Caco-2 (cell line): ENCODE data around the gene ZNF705A. TPM values are rescaled to one million over a fixed set of nuclear protein-coding genes. Genes with fewer than 3 reads are reported as not detected.
"Not testable (repeated sequence)": the region's sequence is repeated elsewhere in the genome, so short reads cannot be mapped to it uniquely, and the experiment has no call there.

Experiments used
- BruUV-seq: library from RNA; stranded (reverse); fragments of 400-500 nt; replicated peaks from 2 replicates; lab custom pipeline; 2021; lab: Mats Ljungman, UMichigan
- CTCF ChIA-PET: fragments of 300-600 bp; sonication (Branson Sonifier 250); formaldehyde crosslinking; loops from one replicate; lab custom pipeline; 2022; ENCODE audit warnings: antibody characterized with exemption; lab: Charles Lee
- POLR2A ChIA-PET: fragments of 300-600 bp; sonication (Branson Sonifier 250); formaldehyde crosslinking; loops from one replicate; lab custom pipeline; 2022; ENCODE audit warnings: antibody characterized with exemption; lab: Charles Lee
- DNase-seq, 2 experiments: peaks; one replicate each; pipeline versions ENCODE4 v3.0.0 to v3.0.0-alpha.2; 2020 to 2022
- H3K27me3 ChIP-seq: replicated peaks from 2 replicates; pipeline ENCODE4 v1.6.0; 2011; ENCODE audit warnings: low read length; ENCODE audit not compliant: control insufficient read depth, insufficient read depth
- H3K36me3 ChIP-seq: 2 replicates; pipeline ENCODE4 v1.5.1; 2011; ENCODE audit warnings: low read length; ENCODE audit not compliant: control insufficient read depth, insufficient read depth
- H3K4me1 ChIP-seq: fragments of 250-450 bp; sonication (Bioruptor Pico); 2 replicates; pipeline ENCODE4 v1.5.1; 2020; ENCODE audit warnings: mild to moderate bottlenecking
- H3K4me3 ChIP-seq: 2 replicates; pipeline ENCODE4 v1.5.1; 2011; ENCODE audit warnings: low read depth, mild to moderate bottlenecking, control low read depth, low read length
- H3K9me3 ChIP-seq: fragments of 250-450 bp; sonication (Bioruptor Pico); 2 replicates; pipeline ENCODE4 v1.5.1; 2020; ENCODE audit warnings: mild to moderate bottlenecking, moderate library complexity
- H3K27ac Mint-ChIP-seq: one replicate; pipeline ENCODE4 v1.8.0; 2022; ENCODE audit warnings: mixed read lengths; ENCODE audit not compliant: unreplicated experiment
- H3K27me3 Mint-ChIP-seq: one replicate; pipeline ENCODE4 v1.8.0; 2022; ENCODE audit warnings: mixed read lengths; ENCODE audit not compliant: insufficient read depth, unreplicated experiment
- H3K36me3 Mint-ChIP-seq: one replicate; pipeline ENCODE4 v1.8.0; 2022; ENCODE audit warnings: mild to moderate bottlenecking, mixed read lengths; ENCODE audit not compliant: insufficient read depth, unreplicated experiment
- H3K4me1 Mint-ChIP-seq: one replicate; pipeline ENCODE4 v1.8.0; 2022; ENCODE audit warnings: low read depth, mixed read lengths; ENCODE audit not compliant: unreplicated experiment
- H3K4me3 Mint-ChIP-seq: one replicate; pipeline ENCODE4 v1.8.0; 2022; ENCODE audit warnings: mild to moderate bottlenecking, moderate library complexity, mixed read lengths; ENCODE audit not compliant: unreplicated experiment
- H3K9me3 Mint-ChIP-seq: one replicate; pipeline ENCODE4 v1.8.0; 2022; ENCODE audit warnings: mixed read lengths; ENCODE audit not compliant: unreplicated experiment
- intact Hi-C: fragments of 100-400 bp; cut with micrococcal nuclease; formaldehyde crosslinking; loops from one replicate; pipeline ENCODE4 v1.10.0; 2022; ENCODE audit not compliant: unreplicated experiment
- total RNA-seq: library from RNA; stranded (reverse); gene quantifications from 2 replicates; pipeline ENCODE4 v1.2.3, GENCODE V29; 2022
- TF ChIP-seq, protein P1 (sequence below), 2 experiments: fragments of 200-600 bp in 1 of 2; IDR thresholded peaks; 1 replicate in 1 of 2; 2 replicates in 1 of 2; pipeline versions ENCODE4 v1.5.1 to v1.8.0; 2011 to 2022; ENCODE audit warnings: antibody characterized with exemption in 1 of 2, control low read depth in 1 of 2, inconsistent platforms in 1 of 2, low read depth in 1 of 2, low read length in 1 of 2, mild to moderate bottlenecking in 1 of 2, moderate library complexity in 1 of 2; ENCODE audit not compliant: insufficient read depth in 1 of 2, severe bottlenecking in 1 of 2, unreplicated experiment in 1 of 2

Gene ZNF705A
- total RNA-seq, 1 experiment from 2014 or later, result not detected

DNA sequence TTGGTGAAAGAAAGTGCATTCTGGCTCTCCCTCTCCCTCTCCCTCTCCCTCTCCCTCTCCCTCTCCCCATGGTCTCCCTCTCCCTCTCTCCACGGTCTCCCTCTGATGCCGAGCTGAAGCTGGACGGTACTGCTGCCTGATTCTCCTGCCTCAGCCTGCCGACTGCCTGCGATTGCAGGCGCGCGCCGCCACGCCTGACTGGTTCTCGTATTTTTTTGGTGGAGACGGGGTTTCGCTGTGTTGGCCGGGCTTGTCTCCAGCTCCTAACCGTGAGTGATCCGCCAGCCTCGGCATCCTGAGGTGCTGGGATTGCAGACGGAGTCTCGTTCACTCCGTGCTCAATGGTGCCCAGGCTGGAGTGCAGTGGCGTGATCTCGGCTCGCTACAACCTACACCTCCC, 26.5 kb downstream of the ZNF705A start:
- H3K9me3 Mint-ChIP-seq, H3K36me3 ChIP-seq, CTCF ChIA-PET, BruUV-seq, intact Hi-C loops, H3K9me3 ChIP-seq, DNase-seq, H3K4me1 ChIP-seq, H3K4me3 Mint-ChIP-seq, H3K4me3 ChIP-seq, H3K27me3 ChIP-seq, H3K36me3 Mint-ChIP-seq, POLR2A ChIA-PET, H3K27me3 Mint-ChIP-seq, H3K27ac Mint-ChIP-seq, H3K4me1 Mint-ChIP-seq: not testable (repeated sequence)

DNA sequence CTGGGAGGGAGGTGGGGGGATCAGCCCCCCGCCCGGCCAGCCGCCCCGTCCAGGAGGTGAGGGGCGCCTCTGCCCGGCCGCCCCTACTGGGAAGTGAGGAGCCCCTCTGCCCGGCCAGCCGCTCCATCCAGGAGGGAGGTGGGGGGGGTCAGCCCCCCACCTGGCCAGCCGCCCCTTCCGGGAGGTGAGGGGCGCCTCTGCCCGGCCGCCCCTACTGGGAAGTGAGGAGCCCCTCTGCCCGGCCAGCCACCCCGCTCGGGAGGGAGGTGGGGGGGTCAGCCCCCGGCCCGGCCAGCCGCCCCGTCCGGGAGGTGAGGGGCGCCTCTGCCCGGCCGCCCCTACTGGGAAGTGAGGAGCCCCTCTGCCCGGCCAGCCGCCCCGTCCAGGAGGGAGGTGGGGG, 27.4 kb downstream of the ZNF705A start:
- H3K36me3 ChIP-seq, H3K27ac Mint-ChIP-seq, POLR2A ChIA-PET, H3K4me1 ChIP-seq, H3K36me3 Mint-ChIP-seq, CTCF ChIA-PET, H3K9me3 Mint-ChIP-seq, H3K4me3 ChIP-seq, intact Hi-C loops, DNase-seq, H3K4me1 Mint-ChIP-seq, H3K27me3 Mint-ChIP-seq, H3K9me3 ChIP-seq, H3K27me3 ChIP-seq, BruUV-seq, H3K4me3 Mint-ChIP-seq: not testable (repeated sequence)

DNA sequence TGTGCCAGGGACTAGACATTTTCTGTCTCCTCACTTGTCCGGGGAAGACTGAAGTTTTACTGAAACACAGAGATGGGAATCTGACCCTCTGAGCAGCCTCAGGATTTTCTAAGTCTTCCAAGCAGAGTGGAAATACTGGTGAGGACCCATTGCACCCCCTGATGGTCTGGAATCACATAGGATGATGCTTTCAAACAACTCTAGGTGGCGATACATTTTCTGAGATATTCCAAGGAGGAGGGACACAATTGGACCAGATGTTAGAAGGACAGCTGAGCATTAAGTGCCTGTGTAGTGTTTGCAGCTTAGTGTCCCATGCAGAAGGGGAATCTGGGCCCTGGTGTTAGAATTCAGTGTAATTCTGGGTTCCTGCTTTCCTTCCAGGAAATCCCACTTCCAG, 31.3 kb downstream of the ZNF705A start:
- H3K4me1 ChIP-seq, POLR2A ChIA-PET, intact Hi-C loops, H3K27me3 Mint-ChIP-seq, CTCF ChIA-PET, H3K27ac Mint-ChIP-seq, H3K4me1 Mint-ChIP-seq, H3K4me3 Mint-ChIP-seq, H3K4me3 ChIP-seq, BruUV-seq, H3K9me3 ChIP-seq, DNase-seq, H3K27me3 ChIP-seq, H3K36me3 ChIP-seq, H3K36me3 Mint-ChIP-seq, H3K9me3 Mint-ChIP-seq: not testable (repeated sequence)
- TF ChIP-seq, protein P1, sequence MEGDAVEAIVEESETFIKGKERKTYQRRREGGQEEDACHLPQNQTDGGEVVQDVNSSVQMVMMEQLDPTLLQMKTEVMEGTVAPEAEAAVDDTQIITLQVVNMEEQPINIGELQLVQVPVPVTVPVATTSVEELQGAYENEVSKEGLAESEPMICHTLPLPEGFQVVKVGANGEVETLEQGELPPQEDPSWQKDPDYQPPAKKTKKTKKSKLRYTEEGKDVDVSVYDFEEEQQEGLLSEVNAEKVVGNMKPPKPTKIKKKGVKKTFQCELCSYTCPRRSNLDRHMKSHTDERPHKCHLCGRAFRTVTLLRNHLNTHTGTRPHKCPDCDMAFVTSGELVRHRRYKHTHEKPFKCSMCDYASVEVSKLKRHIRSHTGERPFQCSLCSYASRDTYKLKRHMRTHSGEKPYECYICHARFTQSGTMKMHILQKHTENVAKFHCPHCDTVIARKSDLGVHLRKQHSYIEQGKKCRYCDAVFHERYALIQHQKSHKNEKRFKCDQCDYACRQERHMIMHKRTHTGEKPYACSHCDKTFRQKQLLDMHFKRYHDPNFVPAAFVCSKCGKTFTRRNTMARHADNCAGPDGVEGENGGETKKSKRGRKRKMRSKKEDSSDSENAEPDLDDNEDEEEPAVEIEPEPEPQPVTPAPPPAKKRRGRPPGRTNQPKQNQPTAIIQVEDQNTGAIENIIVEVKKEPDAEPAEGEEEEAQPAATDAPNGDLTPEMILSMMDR (IDR thresholded peaks at IDR 0.05; ENCODE audit: insufficient read depth in 1 of 2, low read depth in 1 of 2, low read length in 1 of 2, severe bottlenecking in 1 of 2, unreplicated experiment in 1 of 2), result peak in 1 of 2 experiments; percentile 22

DNA sequence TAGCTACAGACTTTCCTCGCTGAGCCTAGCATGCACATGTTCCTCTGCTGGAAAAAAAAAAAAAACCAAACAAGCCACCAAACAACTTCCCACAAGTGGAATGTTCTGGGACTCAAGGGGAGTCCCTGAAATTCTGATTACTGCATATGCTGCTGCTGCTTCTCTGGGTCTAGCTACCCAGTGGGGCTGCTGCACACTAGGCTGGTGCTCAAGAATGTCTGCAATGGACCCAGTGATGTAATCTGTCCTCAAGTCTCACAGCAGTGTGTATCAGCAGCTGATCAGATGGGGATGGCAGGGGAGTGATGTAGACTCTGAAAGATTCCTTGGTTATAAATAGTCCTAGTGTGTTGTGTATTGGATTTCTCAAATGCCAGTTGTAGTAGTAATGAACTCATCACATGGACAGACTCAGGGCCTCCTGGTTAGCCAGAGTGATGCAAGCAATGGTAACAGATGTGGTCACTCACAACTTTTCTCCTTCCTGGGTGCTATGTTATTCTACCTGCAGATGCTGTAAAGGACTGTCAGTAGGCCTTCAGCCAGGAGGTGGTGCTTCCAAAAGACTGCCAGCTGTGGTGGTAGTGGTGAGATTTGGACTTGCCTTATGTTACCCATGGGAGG, 41.0 kb downstream of the ZNF705A start:
- intact Hi-C loops, H3K36me3 ChIP-seq, H3K4me1 Mint-ChIP-seq, H3K36me3 Mint-ChIP-seq, POLR2A ChIA-PET, H3K4me3 Mint-ChIP-seq, H3K4me3 ChIP-seq, H3K9me3 ChIP-seq, DNase-seq, BruUV-seq, H3K9me3 Mint-ChIP-seq, H3K4me1 ChIP-seq, H3K27me3 ChIP-seq, H3K27ac Mint-ChIP-seq: not testable (repeated sequence)
- H3K27me3 Mint-ChIP-seq, result peaks cover 13% of the 10 kb centered on the region
- CTCF ChIA-PET, result interaction anchor here (0.6 kb wide), 2 partner anchors 34 to 192 kb away, joined by 3 read pairs; no protein-coding TSS in a partner anchor

DNA sequence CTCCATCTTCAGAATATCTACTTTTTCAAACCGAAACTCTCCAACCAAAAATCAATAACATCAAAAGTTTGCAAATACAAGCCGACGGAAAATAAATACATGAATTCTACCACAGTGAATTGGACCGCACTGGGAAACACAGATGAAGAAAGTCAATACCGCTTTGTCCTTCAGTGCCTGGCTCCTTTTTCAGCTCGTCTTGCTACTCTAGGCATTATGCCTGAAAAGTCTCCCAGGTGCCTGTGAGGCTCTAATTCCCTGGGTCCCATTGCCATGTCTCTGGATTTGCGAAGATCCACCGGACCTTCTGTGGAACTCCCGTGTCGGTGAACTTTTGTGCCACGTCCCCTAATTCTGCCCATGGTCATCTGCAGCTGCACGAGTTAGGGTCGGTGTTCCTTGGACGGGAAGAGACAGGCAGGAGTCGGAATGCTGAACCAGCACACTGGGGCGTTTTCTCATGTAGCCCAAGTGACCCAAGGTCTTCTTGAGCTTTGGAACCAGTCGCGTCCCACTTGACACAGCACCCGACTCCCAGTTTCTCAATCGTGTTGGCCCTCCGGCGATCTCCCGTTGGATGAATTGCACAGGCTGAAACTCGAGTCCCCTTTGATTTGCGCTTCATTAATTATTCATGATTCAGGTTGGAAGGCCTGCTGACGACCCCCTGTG, 62.0 kb downstream of the ZNF705A start:
- DNase-seq, H3K9me3 Mint-ChIP-seq, POLR2A ChIA-PET, BruUV-seq, CTCF ChIA-PET, H3K36me3 ChIP-seq, H3K4me1 Mint-ChIP-seq, intact Hi-C loops, H3K27me3 ChIP-seq, H3K27ac Mint-ChIP-seq, H3K4me3 Mint-ChIP-seq, H3K4me1 ChIP-seq, H3K4me3 ChIP-seq, H3K9me3 ChIP-seq, H3K36me3 Mint-ChIP-seq: not testable (repeated sequence)
- H3K27me3 Mint-ChIP-seq, result peaks cover 17% of the 10 kb centered on the region

DNA sequence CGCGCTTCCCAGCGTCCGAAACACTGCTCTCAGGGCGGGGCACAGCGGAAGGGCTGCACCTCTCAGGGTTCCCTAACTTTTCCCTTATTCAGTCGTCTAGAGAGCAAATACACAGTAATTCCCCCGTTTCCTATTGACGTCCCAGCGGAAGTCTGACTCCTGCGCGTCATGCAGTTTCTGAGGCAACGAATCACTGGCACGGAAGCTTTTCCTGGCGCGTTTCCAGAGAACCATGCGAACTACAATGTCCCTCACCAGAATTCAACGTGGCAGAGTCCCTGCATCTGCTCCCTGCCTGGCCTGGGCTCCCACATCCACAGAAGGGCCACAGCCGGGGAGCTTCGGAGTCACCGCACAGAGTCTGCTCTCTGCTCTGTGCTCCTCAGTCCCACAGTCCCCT, 64.6 kb downstream of the ZNF705A start:
- BruUV-seq, H3K9me3 Mint-ChIP-seq, H3K4me1 Mint-ChIP-seq, H3K4me3 Mint-ChIP-seq, H3K36me3 Mint-ChIP-seq, H3K36me3 ChIP-seq, H3K27ac Mint-ChIP-seq, intact Hi-C loops, H3K4me1 ChIP-seq, DNase-seq, H3K27me3 ChIP-seq, H3K9me3 ChIP-seq, CTCF ChIA-PET, H3K4me3 ChIP-seq, POLR2A ChIA-PET: not testable (repeated sequence)
- H3K27me3 Mint-ChIP-seq, result peaks cover 15% of the 10 kb centered on the region
